ENCODE measurements around the gene HEY2.

Gene HEY2

DNA sequence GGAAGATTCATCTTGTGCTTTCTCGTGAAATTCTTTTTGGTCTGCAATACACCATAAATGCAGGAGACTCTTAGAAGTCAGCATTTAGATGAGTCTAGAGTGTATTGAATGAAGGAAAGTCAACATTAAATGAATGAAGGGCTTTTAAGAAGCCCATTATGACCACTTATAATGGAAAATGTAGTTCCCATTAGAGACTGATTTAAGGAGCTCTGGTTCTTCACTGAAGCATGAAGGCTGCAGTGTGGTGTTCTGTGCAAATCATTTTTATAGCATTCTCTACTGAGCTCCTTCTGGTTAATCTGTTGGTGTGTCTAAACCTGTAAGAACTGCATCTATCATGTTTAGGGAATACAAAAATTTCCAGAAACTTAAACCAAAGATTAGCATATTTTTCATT is 61.0 kb downstream of the HEY2 start:
- no peak overlapping the region for H3K4me3 Mint-ChIP-seq
- ATAC-seq (replicated peaks; ENCODE audit: extremely low read depth, poor library complexity, severe bottlenecking), result no peak
- no peak overlapping the region for H3K27ac Mint-ChIP-seq (ENCODE audit: low read depth)
- peaks cover 56% of the 10 kb centered on the region for H3K4me1 Mint-ChIP-seq
- DNase-seq (ENCODE audit: low spot score in 2 of 2), result no peak
- H3K27me3 Mint-ChIP-seq, result no peaks in the 10 kb centered on the region
- peaks cover 5% of the 10 kb centered on the region for H3K36me3 Mint-ChIP-seq (ENCODE audit: insufficient read depth)
- H3K9me3 Mint-ChIP-seq, result no peaks in the 10 kb centered on the region
